Effector memory CD4-positive, alpha-beta T cell (primary cell): ENCODE data around the gene SHC1.
A peak's percentile ranks its signal among the peaks of the same experiment; 100 is the strongest.

Source experiments
- DNase-seq, 3 donors: peaks; one replicate each; pipeline ENCODE4 v3.0.0-alpha.2; 2020
- H3K27ac ChIP-seq: 2 replicates; pipeline ENCODE4 v1.7.0; 2013; ENCODE audit warnings: mild to moderate bottlenecking, low read length, moderate library complexity; ENCODE audit not compliant: insufficient read depth, poor library complexity, severe bottlenecking
- H3K27me3 ChIP-seq: replicated peaks from 2 replicates; pipeline ENCODE4 v1.7.0; 2013; ENCODE audit warnings: mild to moderate bottlenecking, low read length; ENCODE audit not compliant: insufficient read depth, control insufficient read depth, poor library complexity, severe bottlenecking
- H3K36me3 ChIP-seq: 2 replicates; pipeline ENCODE4 v1.7.0; 2013; ENCODE audit warnings: mild to moderate bottlenecking, low read length, moderate library complexity; ENCODE audit not compliant: control insufficient read depth, insufficient read depth
- H3K4me1 ChIP-seq: 2 replicates; pipeline ENCODE4 v1.7.0; 2013; ENCODE audit warnings: low read length, mild to moderate bottlenecking; ENCODE audit not compliant: control insufficient read depth, insufficient read depth, poor library complexity, severe bottlenecking
- H3K4me3 ChIP-seq: 2 replicates; pipeline ENCODE4 v1.7.0; 2013; ENCODE audit warnings: low read length, low read depth, mild to moderate bottlenecking; ENCODE audit not compliant: insufficient read depth, poor library complexity, severe bottlenecking
- H3K9me3 ChIP-seq: 2 replicates; pipeline ENCODE4 v1.7.0; 2013; ENCODE audit warnings: mild to moderate bottlenecking, low read length, moderate library complexity; ENCODE audit not compliant: control insufficient read depth

SHC1 gene

GRCh38 chr1:154964359-154964758 lies 6.2 kb downstream of the SHC1 start:
- Histone ChIP-seq H3K27me3 (no peaks in the 10 kb centered on the region), H3K27ac (no peak overlapping the region), H3K36me3 (peaks cover 53% of the 10 kb centered on the region), H3K4me1 (peaks cover 15% of the 10 kb centered on the region), H3K4me3 (no peak overlapping the region), H3K9me3 (no peaks in the 10 kb centered on the region)
- DNase-seq = no peak

- no peak overlapping the region for H3K4me3 ChIP-seq
- H3K27me3 ChIP-seq = no peaks in the 10 kb centered on the region
- H3K4me1 ChIP-seq = peaks cover 15% of the 10 kb centered on the region
- peaks cover 59% of the 10 kb centered on the region for H3K36me3 ChIP-seq
- H3K9me3 ChIP-seq = no peaks in the 10 kb centered on the region
- no peak for DNase-seq
- H3K27ac ChIP-seq = no peak overlapping the region
These were observed 6.9 kb downstream of the SHC1 start for GRCh38 chr1:154963643-154964042.

- Histone ChIP-seq H3K9me3 (no peaks in the 10 kb centered on the region), H3K27ac (peak overlapping the region; percentile 96), H3K27me3 (no peaks in the 10 kb centered on the region), H3K36me3 (peaks cover 61% of the 10 kb centered on the region), H3K4me3 (no peak overlapping the region), H3K4me1 (peaks cover 15% of the 10 kb centered on the region)
- no peak for DNase-seq
These were observed 7.7 kb downstream of the SHC1 start for GRCh38 chr1:154962795-154963330.

GRCh38 chr1:154962156-154962749 lies 8.3 kb downstream of the SHC1 start:
- peaks cover 15% of the 10 kb centered on the region for H3K4me1 ChIP-seq
- DNase-seq = no peak

GRCh38 chr1:154961207-154962155 lies 9.1 kb downstream of the SHC1 start, which contains the start of gene PYGO2:
PYGO2 (minus strand) TSS chr1:154961782; CDS start chr1:154961576, 206 bp downstream.
- H3K27ac ChIP-seq = peak within 1 kb of the TSS; percentile 96
- peak within 1 kb of the TSS; percentile 80 for H3K4me3 ChIP-seq
- H3K4me1 ChIP-seq = peaks cover 19% of the 10 kb centered on the region
- H3K36me3 ChIP-seq = peaks cover 50% of the 10 kb centered on the region
- no peaks in the 10 kb centered on the region for H3K27me3 ChIP-seq
- no peaks in the 10 kb centered on the region for H3K9me3 ChIP-seq
- DNase-seq = peak; percentile 71 to 79 (median 77)

More at GRCh38 chr1:154962156-154962749, 8.3 kb downstream of the SHC1 start:
- Histone ChIP-seq H3K27me3 (no peaks in the 10 kb centered on the region), H3K4me3 (peak overlapping the region; percentile 80), H3K9me3 (no peaks in the 10 kb centered on the region), H3K36me3 (peaks cover 57% of the 10 kb centered on the region), H3K27ac (peak overlapping the region; percentile 96)

- Histone ChIP-seq H3K27me3 (no peaks in the 10 kb centered on the region), H3K27ac (peak overlapping the region; percentile 96), H3K36me3 (peaks cover 41% of the 10 kb centered on the region), H3K4me1 (peaks cover 27% of the 10 kb centered on the region), H3K4me3 (peak overlapping the region; percentile 80), H3K9me3 (no peaks in the 10 kb centered on the region)
- DNase-seq = no peak
These were observed 10.0 kb downstream of the SHC1 start for GRCh38 chr1:154960446-154961136.

GRCh38 chr1:154959426-154959780 lies 11.1 kb downstream of the SHC1 start:
- no peaks in the 10 kb centered on the region for H3K27me3 ChIP-seq
- peak overlapping the region; percentile 20 for H3K27ac ChIP-seq
- no peak for DNase-seq
- peaks cover 31% of the 10 kb centered on the region for H3K36me3 ChIP-seq
- H3K4me3 ChIP-seq = no peak overlapping the region
- no peaks in the 10 kb centered on the region for H3K9me3 ChIP-seq
- H3K4me1 ChIP-seq = peaks cover 33% of the 10 kb centered on the region

- peaks cover 27% of the 10 kb centered on the region for H3K36me3 ChIP-seq
- H3K4me3 ChIP-seq = no peak overlapping the region
- no peaks in the 10 kb centered on the region for H3K9me3 ChIP-seq
- DNase-seq = no peak
- H3K4me1 ChIP-seq = peaks cover 39% of the 10 kb centered on the region
- H3K27ac ChIP-seq = peak overlapping the region; percentile 20
- no peaks in the 10 kb centered on the region for H3K27me3 ChIP-seq
These were observed 11.7 kb downstream of the SHC1 start for GRCh38 chr1:154958681-154959425.

- peaks cover 47% of the 10 kb centered on the region for H3K4me1 ChIP-seq
- DNase-seq = no peak
- no peak overlapping the region for H3K4me3 ChIP-seq
- peaks cover 19% of the 10 kb centered on the region for H3K36me3 ChIP-seq
- peak overlapping the region; percentile 99 for H3K27ac ChIP-seq
- H3K27me3 ChIP-seq = no peaks in the 10 kb centered on the region
- H3K9me3 ChIP-seq = no peaks in the 10 kb centered on the region
These were observed 12.5 kb downstream of the SHC1 start for GRCh38 chr1:154958036-154958435.
